GM18508 (cell line): ENCODE measurements around the gene ZPLD1.

ENCODE experiments used
- ATAC-seq: cut with Tn5 transposase; IDR thresholded peaks from one replicate; pipeline ENCODE4 v1.9.1; 2021; ENCODE audit warnings: moderate number of reproducible peaks; ENCODE audit not compliant: insufficient read depth, unreplicated experiment

ZPLD1 gene

GRCh38 chr3:102434715-102435114 is at the start of gene ZPLD1:
Gene ZPLD1, plus strand, starts transcription at chr3:102435015. Its CDS starts 3,473 bp downstream, at chr3:102438488.
- ATAC-seq, result no peak

GRCh38 chr3:102390171-102390864 is 44.5 kb upstream of the ZPLD1 start:
- no peak for ATAC-seq

GRCh38 chr3:102390916-102391315 is 43.9 kb upstream of the ZPLD1 start:
- ATAC-seq, result no peak

- ATAC-seq, result no peak
These were observed 43.3 kb upstream of the ZPLD1 start for GRCh38 chr3:102391491-102391890.

- no peak for ATAC-seq
These were observed 40.3 kb upstream of the ZPLD1 start for GRCh38 chr3:102394517-102394916.

GRCh38 chr3:102398176-102398575 is 36.6 kb upstream of the ZPLD1 start:
- no peak for ATAC-seq

- ATAC-seq, result no peak
These were observed 36.1 kb upstream of the ZPLD1 start for GRCh38 chr3:102398666-102399065.

- no peak for ATAC-seq
These were observed 34.7 kb upstream of the ZPLD1 start for GRCh38 chr3:102400142-102400541.

- ATAC-seq, result no peak
These were observed 34.0 kb upstream of the ZPLD1 start for GRCh38 chr3:102400766-102401165.

GRCh38 chr3:102410616-102411015 is 24.2 kb upstream of the ZPLD1 start:
- ATAC-seq, result no peak

GRCh38 chr3:102415553-102415952 is 19.3 kb upstream of the ZPLD1 start:
- ATAC-seq, result no peak

- no peak for ATAC-seq
These were observed 15.0 kb upstream of the ZPLD1 start for GRCh38 chr3:102419786-102420185.

GRCh38 chr3:102441832-102442231 is 7.0 kb downstream of the ZPLD1 start:
- ATAC-seq, result no peak

GRCh38 chr3:102443021-102443420 is 8.2 kb downstream of the ZPLD1 start:
- no peak for ATAC-seq

GRCh38 chr3:102444101-102444500 is 9.3 kb downstream of the ZPLD1 start:
- no peak for ATAC-seq

- no peak for ATAC-seq
These were observed 12.5 kb downstream of the ZPLD1 start for GRCh38 chr3:102447272-102447671.

GRCh38 chr3:102449341-102449740 is 14.5 kb downstream of the ZPLD1 start:
- ATAC-seq, result no peak

- no peak for ATAC-seq
These were observed 15.1 kb downstream of the ZPLD1 start for GRCh38 chr3:102449930-102450329.

GRCh38 chr3:102450976-102451375 is 16.2 kb downstream of the ZPLD1 start:
- ATAC-seq, result no peak

- no peak for ATAC-seq
These were observed 16.7 kb downstream of the ZPLD1 start for GRCh38 chr3:102451543-102451942.

GRCh38 chr3:102454181-102454580 is 19.4 kb downstream of the ZPLD1 start:
- ATAC-seq, result no peak

GRCh38 chr3:102457644-102458043 is 22.8 kb downstream of the ZPLD1 start:
- no peak for ATAC-seq
